Panc1 (cell line): ENCODE results near the gene EFCC1. TPM values are rescaled to one million over a fixed set of nuclear protein-coding genes. Genes with fewer than 3 reads are reported as not detected.

ENCODE experiments used
- ATAC-seq: fragments of 200-7000 bp; cut with Tn5 transposase; 2 replicates; pipeline ENCODE4 v1.9.1; 2020; ENCODE audit warnings: mild to moderate bottlenecking, moderate library complexity
- BruUV-seq: library from RNA; stranded (reverse); fragments of 400-500 nt; replicated peaks from 2 replicates; lab custom pipeline; 2021; lab: Mats Ljungman, UMichigan
- CTCF ChIA-PET: fragments of 300-600 bp; sonication (Branson Sonifier 250); formaldehyde crosslinking; loops from one replicate; lab custom pipeline; 2022; ENCODE audit warnings: antibody characterized with exemption; lab: Charles Lee
- POLR2A ChIA-PET: fragments of 300-600 bp; sonication (Branson Sonifier 250); formaldehyde crosslinking; loops from one replicate; lab custom pipeline; 2022; ENCODE audit warnings: antibody characterized with exemption; lab: Charles Lee
- DNase-seq: peaks from one replicate; pipeline ENCODE4 v3.0.0-alpha.2; 2010; ENCODE audit warnings: low read depth, low spot score
- H3K27ac ChIP-seq: 2 replicates; pipeline ENCODE4 v1.5.1; 2011; ENCODE audit warnings: mild to moderate bottlenecking, low read length, inconsistent platforms
- H3K27me3 ChIP-seq: fragments of 200-500 bp; sonication (Bioruptor generic); 2 replicates; pipeline ENCODE4 v1.6.0; 2014; ENCODE audit warnings: low read length, inconsistent platforms; ENCODE audit not compliant: control insufficient read depth, insufficient read depth
- H3K36me3 ChIP-seq: fragments of 200-500 bp; sonication (Bioruptor generic); 2 replicates; pipeline ENCODE4 v1.5.1; 2014; ENCODE audit warnings: inconsistent platforms, mild to moderate bottlenecking, low read length, moderate library complexity; ENCODE audit not compliant: control insufficient read depth, insufficient read depth
- H3K4me1 ChIP-seq: 2 replicates; pipeline ENCODE4 v1.5.1; 2011; ENCODE audit warnings: inconsistent platforms, mild to moderate bottlenecking, low read length, moderate library complexity; ENCODE audit not compliant: control insufficient read depth, insufficient read depth
- H3K4me3 ChIP-seq, 2 experiments: 2 replicates each; pipeline ENCODE4 v1.5.1; 2011 to 2012; ENCODE audit warnings: low read depth in 2 of 2, low read length in 2 of 2, mild to moderate bottlenecking in 2 of 2, inconsistent platforms in 1 of 2, moderate library complexity in 1 of 2
- H3K9me3 ChIP-seq: fragments of 200-500 bp; sonication (Bioruptor generic); 2 replicates; pipeline ENCODE4 v1.5.1; 2014; ENCODE audit warnings: low read depth, mild to moderate bottlenecking, inconsistent platforms, low read length, moderate library complexity; ENCODE audit not compliant: control insufficient read depth, insufficient read depth
- POLR2AphosphoS5 ChIP-seq: IDR thresholded peaks from 2 replicates; pipeline ENCODE4 v1.6.1; 2012; ENCODE audit warnings: mild to moderate bottlenecking, low read depth, low read length, moderate library complexity
- SIN3A ChIP-seq: IDR thresholded peaks from 2 replicates; pipeline ENCODE4 v1.6.1; 2012; ENCODE audit warnings: low read depth, mild to moderate bottlenecking, low read length, moderate library complexity, borderline replicate concordance; ENCODE audit not compliant: insufficient read depth
- TCF7L2 ChIP-seq: IDR thresholded peaks from 2 replicates; pipeline ENCODE4 v1.6.1; 2011; ENCODE audit warnings: mild to moderate bottlenecking, low read depth, low read length, inconsistent platforms
- in situ Hi-C: cut with HindIII; loops from 2 replicates; pipeline ENCODE4 v1.10.0; 2016; ENCODE audit warnings: low sequenced_read_pairs, low pct_unique_long_range_greater_than_20kb
- intact Hi-C: fragments of 100-400 bp; cut with micrococcal nuclease; formaldehyde crosslinking; loops from one replicate; pipeline ENCODE4 v1.10.0; 2022; ENCODE audit not compliant: unreplicated experiment
- total RNA-seq: library from RNA; stranded (reverse); gene quantifications from one replicate; pipeline ENCODE4 v1.2.1, GENCODE V29; 2021; ENCODE audit not compliant: unreplicated experiment
- TF ChIP-seq, protein P1 (sequence below): fragments of 450-650 bp; IDR thresholded peaks from 2 replicates; pipeline ENCODE4 v1.5.1; 2017; ENCODE audit warnings: mild to moderate bottlenecking
- TF ChIP-seq, protein P2 (sequence below), 2 experiments: IDR thresholded peaks; 2 replicates each; pipeline ENCODE4 v1.6.1; 2011 to 2012; ENCODE audit warnings: low read depth in 2 of 2, control low read depth in 1 of 2, low read length in 1 of 2, mild to moderate bottlenecking in 1 of 2, moderate library complexity in 1 of 2; ENCODE audit not compliant: insufficient read depth in 1 of 2

Gene EFCC1
- total RNA-seq, 1 experiment from 2014 or later: 0.15 TPM

GRCh38 chr3:129063091-129063640 is 62.1 kb downstream of the EFCC1 start:
- H3K4me1 ChIP-seq: peaks cover 9% of the 10 kb centered on the region; the same call in 1 of the 2 replicates
- no peaks in the 10 kb centered on the region for H3K9me3 ChIP-seq
- CTCF ChIA-PET: interaction anchor here (1.0 kb wide), 1 partner anchor 12 kb away, joined by 3 read pairs; no protein-coding TSS in a partner anchor
- H3K4me3 ChIP-seq: no peak overlapping the region
- POLR2A ChIA-PET: interaction anchor here (0.5 kb wide), 1 partner anchor 110 kb away, joined by 3 read pairs; no protein-coding TSS in a partner anchor
- no peaks in the 10 kb centered on the region for H3K27me3 ChIP-seq
- no peak for ATAC-seq
- intact Hi-C loops (no loop called here), in situ Hi-C loops (no loop called here)
- TF ChIP-seq POLR2AphosphoS5: no peak
- TF ChIP-seq TCF7L2: no peak
- TF ChIP-seq, protein P1, sequence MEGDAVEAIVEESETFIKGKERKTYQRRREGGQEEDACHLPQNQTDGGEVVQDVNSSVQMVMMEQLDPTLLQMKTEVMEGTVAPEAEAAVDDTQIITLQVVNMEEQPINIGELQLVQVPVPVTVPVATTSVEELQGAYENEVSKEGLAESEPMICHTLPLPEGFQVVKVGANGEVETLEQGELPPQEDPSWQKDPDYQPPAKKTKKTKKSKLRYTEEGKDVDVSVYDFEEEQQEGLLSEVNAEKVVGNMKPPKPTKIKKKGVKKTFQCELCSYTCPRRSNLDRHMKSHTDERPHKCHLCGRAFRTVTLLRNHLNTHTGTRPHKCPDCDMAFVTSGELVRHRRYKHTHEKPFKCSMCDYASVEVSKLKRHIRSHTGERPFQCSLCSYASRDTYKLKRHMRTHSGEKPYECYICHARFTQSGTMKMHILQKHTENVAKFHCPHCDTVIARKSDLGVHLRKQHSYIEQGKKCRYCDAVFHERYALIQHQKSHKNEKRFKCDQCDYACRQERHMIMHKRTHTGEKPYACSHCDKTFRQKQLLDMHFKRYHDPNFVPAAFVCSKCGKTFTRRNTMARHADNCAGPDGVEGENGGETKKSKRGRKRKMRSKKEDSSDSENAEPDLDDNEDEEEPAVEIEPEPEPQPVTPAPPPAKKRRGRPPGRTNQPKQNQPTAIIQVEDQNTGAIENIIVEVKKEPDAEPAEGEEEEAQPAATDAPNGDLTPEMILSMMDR: no peak
- no peak for TF ChIP-seq SIN3A
- TF ChIP-seq, protein P2, sequence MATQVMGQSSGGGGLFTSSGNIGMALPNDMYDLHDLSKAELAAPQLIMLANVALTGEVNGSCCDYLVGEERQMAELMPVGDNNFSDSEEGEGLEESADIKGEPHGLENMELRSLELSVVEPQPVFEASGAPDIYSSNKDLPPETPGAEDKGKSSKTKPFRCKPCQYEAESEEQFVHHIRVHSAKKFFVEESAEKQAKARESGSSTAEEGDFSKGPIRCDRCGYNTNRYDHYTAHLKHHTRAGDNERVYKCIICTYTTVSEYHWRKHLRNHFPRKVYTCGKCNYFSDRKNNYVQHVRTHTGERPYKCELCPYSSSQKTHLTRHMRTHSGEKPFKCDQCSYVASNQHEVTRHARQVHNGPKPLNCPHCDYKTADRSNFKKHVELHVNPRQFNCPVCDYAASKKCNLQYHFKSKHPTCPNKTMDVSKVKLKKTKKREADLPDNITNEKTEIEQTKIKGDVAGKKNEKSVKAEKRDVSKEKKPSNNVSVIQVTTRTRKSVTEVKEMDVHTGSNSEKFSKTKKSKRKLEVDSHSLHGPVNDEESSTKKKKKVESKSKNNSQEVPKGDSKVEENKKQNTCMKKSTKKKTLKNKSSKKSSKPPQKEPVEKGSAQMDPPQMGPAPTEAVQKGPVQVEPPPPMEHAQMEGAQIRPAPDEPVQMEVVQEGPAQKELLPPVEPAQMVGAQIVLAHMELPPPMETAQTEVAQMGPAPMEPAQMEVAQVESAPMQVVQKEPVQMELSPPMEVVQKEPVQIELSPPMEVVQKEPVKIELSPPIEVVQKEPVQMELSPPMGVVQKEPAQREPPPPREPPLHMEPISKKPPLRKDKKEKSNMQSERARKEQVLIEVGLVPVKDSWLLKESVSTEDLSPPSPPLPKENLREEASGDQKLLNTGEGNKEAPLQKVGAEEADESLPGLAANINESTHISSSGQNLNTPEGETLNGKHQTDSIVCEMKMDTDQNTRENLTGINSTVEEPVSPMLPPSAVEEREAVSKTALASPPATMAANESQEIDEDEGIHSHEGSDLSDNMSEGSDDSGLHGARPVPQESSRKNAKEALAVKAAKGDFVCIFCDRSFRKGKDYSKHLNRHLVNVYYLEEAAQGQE (IDR thresholded peaks at IDR 0.05; ENCODE audit: insufficient read depth in 1 of 2, low read depth in 2 of 2, low read length in 1 of 2): no peak
- no TSS peak for BruUV-seq
- no peak for DNase-seq
- H3K27ac ChIP-seq: no peak overlapping the region
- no peaks in the 10 kb centered on the region for H3K36me3 ChIP-seq

- no peaks in the 10 kb centered on the region for H3K27me3 ChIP-seq
- in situ Hi-C loops: no loop called here
- ChIA-PET CTCF (no interaction called here), POLR2A (interaction anchor here (0.5 to 0.7 kb wide), 3 partner anchors 47 to 111 kb away, joined by 3 to 9 read pairs (median 3); no protein-coding TSS in a partner anchor)
- intact Hi-C loops: no loop called here
- H3K36me3 ChIP-seq: no peaks in the 10 kb centered on the region
- H3K27ac ChIP-seq: no peak overlapping the region
- DNase-seq: no peak
- no peak for ATAC-seq
- no peaks in the 10 kb centered on the region for H3K9me3 ChIP-seq
- no TSS peak for BruUV-seq
- no peak overlapping the region for H3K4me3 ChIP-seq
- no peak for TF ChIP-seq POLR2AphosphoS5
- H3K4me1 ChIP-seq: peaks cover 2% of the 10 kb centered on the region; the same call in 1 of the 2 replicates
Observed at GRCh38 chr3:129063841-129064482, 62.9 kb downstream of the EFCC1 start.
